DND-41 (cell line): ENCODE data around the gene PLEKHA5.

ENCODE experiments used
- ATAC-seq: fragments of 200-7000 bp; cut with Tn5 transposase; 3 replicates; pipeline ENCODE4 v1.9.1; 2021; ENCODE audit warnings: low read depth; ENCODE audit not compliant: insufficient read depth
- DNase-seq: peaks from one replicate; pipeline ENCODE4 v3.0.0-alpha.2; 2020
- H2AFZ ChIP-seq: 2 replicates; pipeline ENCODE4 v1.6.0; 2012; ENCODE audit warnings: low read depth, low read length
- H3K27ac ChIP-seq: 2 replicates; pipeline ENCODE4 v1.5.1; 2012; ENCODE audit warnings: low read length, inconsistent platforms
- H3K27me3 ChIP-seq: fragments of 200-600 bp; sonication (generic); 2 replicates; pipeline ENCODE4 v1.6.0; 2012; ENCODE audit warnings: low read length, mild to moderate bottlenecking, inconsistent platforms; ENCODE audit not compliant: insufficient read depth, poor library complexity
- H3K36me3 ChIP-seq: 2 replicates; pipeline ENCODE4 v1.5.1; 2012; ENCODE audit warnings: low read length, inconsistent platforms; ENCODE audit not compliant: insufficient read depth
- H3K4me1 ChIP-seq: 2 replicates; pipeline ENCODE4 v1.5.1; 2012; ENCODE audit warnings: mild to moderate bottlenecking, low read length; ENCODE audit not compliant: insufficient read depth
- H3K4me2 ChIP-seq: 2 replicates; pipeline ENCODE4 v1.6.0; 2012; ENCODE audit warnings: mild to moderate bottlenecking, moderate library complexity, low read length, inconsistent platforms; ENCODE audit not compliant: insufficient read depth
- H3K4me3 ChIP-seq, 2 experiments: fragments of 200-600 bp in 1 of 2; shearing (Covaris generic) in 1 of 2; 2 replicates each; pipeline ENCODE4 v1.5.1; 2012 to 2016; ENCODE audit warnings: inconsistent platforms in 2 of 2, low read length in 2 of 2, mild to moderate bottlenecking in 2 of 2, low read depth in 1 of 2, moderate library complexity in 1 of 2
- H3K79me2 ChIP-seq: 2 replicates; pipeline ENCODE4 v1.6.0; 2012; ENCODE audit warnings: low read length, inconsistent platforms; ENCODE audit not compliant: insufficient read depth
- H3K9ac ChIP-seq: 2 replicates; pipeline ENCODE4 v1.6.0; 2012; ENCODE audit warnings: low read depth, mild to moderate bottlenecking, inconsistent platforms, low read length, moderate library complexity
- H3K9me3 ChIP-seq: 2 replicates; pipeline ENCODE4 v1.5.1; 2012; ENCODE audit warnings: low read length, moderate library complexity, mild to moderate bottlenecking, inconsistent platforms; ENCODE audit not compliant: insufficient read depth, severe bottlenecking
- H4K20me1 ChIP-seq: 2 replicates; pipeline ENCODE4 v1.6.0; 2012; ENCODE audit warnings: low read length; ENCODE audit not compliant: insufficient read depth
- CTCF ChIP-seq: IDR thresholded peaks from 2 replicates; pipeline ENCODE4 v1.5.1; 2012; ENCODE audit warnings: borderline replicate concordance, low read length, moderate library complexity, mild to moderate bottlenecking; ENCODE audit not compliant: poor library complexity, severe bottlenecking; ENCODE audit errors: extremely low read depth
- EZH2 ChIP-seq: IDR thresholded peaks from 3 replicates; pipeline ENCODE4 v1.6.1; 2012; ENCODE audit warnings: borderline replicate concordance, low read depth, mild to moderate bottlenecking, moderate library complexity, low read length, inconsistent platforms; ENCODE audit not compliant: severe bottlenecking

The PLEKHA5 gene

GRCh38 chr12:19243551-19243950 is 114.0 kb downstream of the PLEKHA5 start:
- peaks cover 11% of the 10 kb centered on the region for H3K4me1 ChIP-seq
- no peak overlapping the region for H2AFZ ChIP-seq
- no peaks in the 10 kb centered on the region for H3K36me3 ChIP-seq
- ATAC-seq: no peak; the same call in 2 of the 3 replicates
- H3K4me2 ChIP-seq: no peak overlapping the region
- H3K9me3 ChIP-seq: no peaks in the 10 kb centered on the region
- no peaks in the 10 kb centered on the region for H3K79me2 ChIP-seq
- peak overlapping the region; percentile 4; the same call in 1 of the 2 replicates for H3K27ac ChIP-seq
- no peaks in the 10 kb centered on the region for H4K20me1 ChIP-seq
- H3K27me3 ChIP-seq: no peaks in the 10 kb centered on the region
- DNase-seq: no peak
- no peak overlapping the region for H3K9ac ChIP-seq
- TF ChIP-seq CTCF (no peak), EZH2 (no peak)
- H3K4me3 ChIP-seq: no peak overlapping the region

- no peaks in the 10 kb centered on the region for H3K36me3 ChIP-seq
- DNase-seq: no peak
- no peak overlapping the region for H2AFZ ChIP-seq
- H3K4me2 ChIP-seq: no peak overlapping the region
- H3K27me3 ChIP-seq: no peaks in the 10 kb centered on the region
- no peaks in the 10 kb centered on the region for H3K9me3 ChIP-seq
- no peak overlapping the region for H3K9ac ChIP-seq
- ATAC-seq: no peak
- H3K79me2 ChIP-seq: no peaks in the 10 kb centered on the region
- no peak for TF ChIP-seq EZH2
- H4K20me1 ChIP-seq: no peaks in the 10 kb centered on the region
- no peak overlapping the region for H3K4me3 ChIP-seq
- H3K4me1 ChIP-seq: peaks cover 11% of the 10 kb centered on the region
- H3K27ac ChIP-seq: no peak overlapping the region
Measured at GRCh38 chr12:19244312-19244711, 114.8 kb downstream of the PLEKHA5 start.

GRCh38 chr12:19245106-19245505 is 115.6 kb downstream of the PLEKHA5 start:
- DNase-seq (no peak), ATAC-seq (no peak)
- Histone ChIP-seq H3K27ac (no peak overlapping the region), H3K4me3 (no peak overlapping the region), H3K9ac (no peak overlapping the region), H2AFZ (no peak overlapping the region), H3K36me3 (no peaks in the 10 kb centered on the region), H3K27me3 (no peaks in the 10 kb centered on the region), H3K4me1 (peaks cover 11% of the 10 kb centered on the region), H3K79me2 (no peaks in the 10 kb centered on the region), H3K4me2 (no peak overlapping the region), H4K20me1 (no peaks in the 10 kb centered on the region), H3K9me3 (no peaks in the 10 kb centered on the region)
- TF ChIP-seq CTCF (no peak), EZH2 (no peak)

GRCh38 chr12:19245666-19246065 is 116.1 kb downstream of the PLEKHA5 start:
- no peaks in the 10 kb centered on the region for H4K20me1 ChIP-seq
- H3K9ac ChIP-seq: no peak overlapping the region
- no peaks in the 10 kb centered on the region for H3K27me3 ChIP-seq
- no peaks in the 10 kb centered on the region for H3K36me3 ChIP-seq
- H2AFZ ChIP-seq: no peak overlapping the region
- H3K27ac ChIP-seq: no peak overlapping the region
- DNase-seq (no peak), ATAC-seq (peak; percentile 42; the same call in 1 of the 3 replicates)
- H3K79me2 ChIP-seq: no peaks in the 10 kb centered on the region
- no peak overlapping the region for H3K4me2 ChIP-seq
- peaks cover 11% of the 10 kb centered on the region for H3K4me1 ChIP-seq
- H3K9me3 ChIP-seq: no peaks in the 10 kb centered on the region
- TF ChIP-seq CTCF (no peak), EZH2 (no peak)
- H3K4me3 ChIP-seq: no peak overlapping the region
